Skin epidermis (tissue), 12 donors: Measurements from ENCODE around the gene RPL26.
A peak's percentile ranks its signal among the peaks of the same experiment; 100 is the strongest.
"Not testable (repeated sequence)": the region's sequence is repeated elsewhere in the genome, so short reads cannot be mapped to it uniquely, and the experiment has no call there.

Experiments
- H3K27ac ChIP-seq, 21 experiments: fragments of 200-600 bp; sonication (generic) in 11 of 21; one replicate each; pipeline ENCODE4 v1.5.0; 2020; ENCODE audit warnings: mild to moderate bottlenecking in 3 of 21, inconsistent platforms in 2 of 21, moderate library complexity in 2 of 21
- H3K4me3 ChIP-seq, 7 experiments: fragments of 200-600 bp; sonication (generic) in 2 of 7; one replicate each; pipeline ENCODE4 v1.5.0; 2020; ENCODE audit warnings: inconsistent platforms in 2 of 7, mild to moderate bottlenecking in 2 of 7, moderate library complexity in 1 of 7

RPL26 gene

DNA sequence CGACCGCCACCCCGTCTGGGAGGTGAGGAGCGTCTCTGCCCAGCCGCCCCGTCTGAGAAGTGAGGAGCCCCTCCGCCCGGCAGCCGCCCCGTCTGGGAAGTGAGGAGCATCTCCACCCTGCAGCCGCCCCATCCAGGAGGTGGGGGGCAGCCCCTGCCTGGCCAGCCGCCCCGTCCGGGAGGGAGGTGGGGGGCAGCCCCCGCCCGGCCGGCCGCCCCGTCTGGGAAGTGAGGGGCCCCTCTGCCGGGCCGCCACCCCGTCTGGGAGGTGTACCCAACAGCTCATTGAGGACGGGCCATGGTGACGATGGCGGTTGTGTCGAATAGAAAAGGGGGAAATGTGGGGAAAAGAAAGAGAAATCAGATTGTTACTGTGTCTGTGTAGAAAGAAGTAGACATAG, 9.1 kb downstream of the RPL26 start:
- H3K27ac ChIP-seq, H3K4me3 ChIP-seq: not testable (repeated sequence)

DNA sequence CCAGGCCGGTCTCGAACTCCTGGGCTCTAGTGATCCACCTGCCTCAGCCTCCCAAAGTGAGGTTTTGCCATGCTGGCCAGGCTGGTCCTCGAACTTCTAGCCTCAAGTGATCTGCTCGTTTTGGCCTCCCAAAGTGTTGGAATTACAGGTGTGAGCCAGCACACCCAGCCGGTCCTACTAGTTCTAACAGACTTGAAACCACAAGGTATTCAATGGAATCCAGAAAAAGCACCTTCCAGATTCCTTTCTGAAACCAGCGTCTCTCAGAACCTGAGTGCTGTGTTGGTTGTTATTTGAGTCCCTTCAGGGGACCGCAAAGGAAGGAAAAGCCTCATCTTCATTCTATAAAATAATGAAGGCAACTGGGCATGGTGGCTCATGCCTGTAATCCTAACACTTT, 10.6 kb downstream of the RPL26 start:
- no peak overlapping the region for H3K4me3 ChIP-seq
- peak overlapping the region in 2 of 21 experiments; percentile 6 to 7 for H3K27ac ChIP-seq

DNA sequence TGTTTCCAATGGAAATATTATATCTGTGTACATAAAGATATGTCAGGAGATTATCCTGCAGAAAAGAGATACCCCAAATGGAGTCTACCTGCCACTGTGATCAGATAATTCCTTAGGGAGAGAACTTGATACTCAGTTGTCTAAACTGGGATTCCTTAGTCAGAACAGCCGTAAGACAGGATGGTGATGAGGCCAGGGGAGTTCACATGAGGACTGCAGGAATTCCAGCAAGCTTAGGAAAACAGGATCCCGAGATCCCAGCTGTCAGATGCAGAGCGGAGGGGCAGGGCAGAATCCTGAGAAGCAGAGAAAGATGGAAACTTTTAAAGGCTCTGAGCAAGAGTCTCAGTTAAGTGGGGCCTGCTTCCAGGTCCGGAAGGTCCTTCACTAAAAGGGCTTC, 11.2 kb downstream of the RPL26 start:
- H3K4me3 ChIP-seq, result no peak overlapping the region
- H3K27ac ChIP-seq, result peak overlapping the region in 1 of 21 experiments; percentile 7

DNA sequence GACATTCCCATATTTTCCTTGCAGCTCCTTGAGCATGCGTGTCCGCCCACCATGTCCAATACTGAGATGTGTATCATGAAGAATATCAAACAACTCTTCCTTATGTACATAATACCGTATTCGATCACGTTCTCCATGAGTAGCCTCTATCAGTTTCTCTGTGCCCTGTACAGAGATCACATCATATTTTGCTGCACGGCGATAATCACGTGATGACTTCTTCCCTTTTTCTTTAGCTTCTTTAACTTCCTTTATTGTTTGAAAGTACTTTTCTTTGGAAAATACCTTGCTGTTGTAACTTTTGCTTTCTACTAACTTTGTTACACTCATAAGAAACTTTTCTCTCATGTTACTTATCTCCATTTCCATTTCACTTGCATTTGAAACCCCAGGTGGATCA, 13.0 kb downstream of the RPL26 start:
- H3K27ac ChIP-seq, result no peak overlapping the region

DNA sequence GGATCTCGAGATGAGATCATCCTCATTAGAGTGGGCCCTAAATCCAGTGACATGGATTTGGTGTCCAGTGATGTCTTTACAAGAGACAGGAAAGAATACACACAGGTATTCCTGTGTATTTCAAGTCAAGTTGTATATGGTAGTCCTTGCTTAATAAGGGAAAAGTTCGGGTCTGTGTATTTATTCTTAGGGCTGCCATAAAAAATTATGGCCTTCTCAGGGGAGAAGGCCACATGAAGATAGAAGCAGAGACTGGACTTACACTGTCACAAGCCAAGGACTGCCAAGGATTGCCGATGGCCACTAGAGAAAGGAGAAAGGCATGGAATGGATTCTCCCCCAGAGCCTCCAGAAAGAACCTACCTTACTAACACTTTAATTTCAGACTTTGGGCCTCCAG, 14.8 kb downstream of the RPL26 start:
- Histone ChIP-seq H3K27ac (no peak overlapping the region), H3K4me3 (no peak overlapping the region)

More for the DNA sequence above, 13.0 kb downstream of the RPL26 start:
- H3K4me3 ChIP-seq, result no peak overlapping the region

DNA sequence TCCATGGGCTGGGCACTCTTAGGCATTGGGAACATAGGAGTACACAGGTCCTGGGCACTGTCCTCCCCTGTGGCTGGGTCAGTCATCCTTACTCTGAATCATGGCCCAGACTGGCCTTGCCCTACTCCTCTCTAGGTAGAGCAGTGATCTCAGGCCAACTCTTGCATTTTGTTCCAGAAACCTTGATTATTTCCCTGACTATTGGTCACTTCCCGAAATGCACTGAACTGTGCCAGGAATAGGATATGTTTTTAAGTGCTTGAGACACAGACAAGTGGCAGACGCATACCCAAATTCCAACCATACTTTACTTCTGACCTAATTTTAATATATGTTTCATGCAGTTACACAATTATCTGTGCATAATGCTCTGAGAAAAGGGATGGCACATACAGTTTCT, 16.8 kb downstream of the RPL26 start:
- Histone ChIP-seq H3K4me3 (no peak overlapping the region), H3K27ac (peak overlapping the region in 8 of 21 experiments; percentile 14 to 73 (median 42))

DNA sequence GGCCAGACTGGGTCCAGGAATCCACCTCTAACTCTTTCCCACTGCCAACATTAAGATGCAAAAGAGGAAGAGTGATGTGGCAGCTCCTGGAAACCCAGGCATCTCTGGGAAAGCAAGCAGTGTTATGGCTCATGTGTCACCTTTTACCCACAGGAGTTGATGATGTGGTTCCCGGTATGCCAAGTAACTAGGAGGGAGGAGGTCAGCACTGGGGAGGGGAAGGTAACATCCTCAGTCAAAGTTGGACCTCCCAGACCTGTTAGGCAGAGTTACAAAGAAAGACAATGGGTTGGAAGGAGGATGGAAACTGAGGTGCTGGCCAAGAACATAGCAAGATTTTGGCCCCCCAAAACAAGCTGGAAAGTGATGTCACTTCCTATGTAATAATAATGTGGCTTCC, 17.9 kb downstream of the RPL26 start:
- no peak overlapping the region for H3K4me3 ChIP-seq

DNA sequence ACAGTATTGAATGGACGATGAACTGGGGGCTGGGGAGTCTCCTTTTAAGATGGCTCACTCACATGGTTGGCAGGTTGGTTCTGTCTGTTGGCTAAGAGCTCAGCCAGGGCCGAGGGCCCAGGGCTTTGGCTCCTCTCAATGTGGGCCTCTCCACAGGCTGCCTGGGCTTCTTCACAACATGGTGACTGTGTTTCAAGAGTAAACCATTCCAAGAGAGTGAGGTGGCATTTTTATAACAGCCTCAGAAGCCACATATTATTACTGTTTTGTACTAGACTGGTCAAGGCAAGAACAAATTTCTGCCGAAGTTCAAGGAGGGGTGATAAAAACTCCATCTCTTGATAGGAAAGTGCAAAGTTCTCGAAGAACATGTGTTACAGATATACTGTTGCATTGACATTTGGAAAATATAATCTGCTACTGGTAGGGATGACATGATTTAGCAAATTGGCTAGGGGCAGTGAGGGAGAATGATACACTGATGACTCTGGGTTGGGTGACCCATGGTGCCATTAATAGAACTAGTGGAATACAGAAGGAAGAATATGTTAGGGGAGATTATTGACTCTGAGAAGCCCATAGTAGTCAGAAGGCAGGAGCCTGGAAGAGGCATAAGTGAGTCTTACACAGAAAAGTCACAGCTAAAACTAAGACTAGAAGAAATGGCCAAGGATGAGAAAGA, 20.2 kb downstream of the RPL26 start:
- Histone ChIP-seq H3K27ac (peak overlapping the region in 3 of 21 experiments; percentile 18 to 34 (median 23)), H3K4me3 (no peak overlapping the region)

More for the DNA sequence above, 17.9 kb downstream of the RPL26 start:
- peak overlapping the region in 6 of 21 experiments; percentile 36 to 75 (median 54) for H3K27ac ChIP-seq

DNA sequence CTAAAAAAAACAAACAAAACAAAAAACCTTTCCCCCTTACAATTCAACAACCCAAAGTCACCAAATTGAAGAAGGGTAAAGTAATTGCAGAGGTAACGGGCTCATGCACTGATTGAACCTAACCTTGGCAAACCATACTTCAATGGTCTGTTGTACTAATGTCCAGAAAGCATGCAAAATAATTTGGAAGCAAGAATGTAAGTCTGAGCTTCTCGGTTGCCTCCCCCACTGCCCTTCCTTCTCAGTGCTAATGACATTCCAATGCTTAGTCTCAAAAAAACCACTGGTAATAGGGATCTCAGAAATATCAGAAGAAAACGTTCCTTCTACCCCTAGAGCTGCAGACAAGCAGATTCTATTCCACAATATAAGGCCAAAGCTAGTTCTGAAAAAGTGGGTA, 22.2 kb downstream of the RPL26 start:
- Histone ChIP-seq H3K27ac (peak overlapping the region in 11 of 21 experiments; percentile 2 to 76 (median 22)), H3K4me3 (no peak overlapping the region)

DNA sequence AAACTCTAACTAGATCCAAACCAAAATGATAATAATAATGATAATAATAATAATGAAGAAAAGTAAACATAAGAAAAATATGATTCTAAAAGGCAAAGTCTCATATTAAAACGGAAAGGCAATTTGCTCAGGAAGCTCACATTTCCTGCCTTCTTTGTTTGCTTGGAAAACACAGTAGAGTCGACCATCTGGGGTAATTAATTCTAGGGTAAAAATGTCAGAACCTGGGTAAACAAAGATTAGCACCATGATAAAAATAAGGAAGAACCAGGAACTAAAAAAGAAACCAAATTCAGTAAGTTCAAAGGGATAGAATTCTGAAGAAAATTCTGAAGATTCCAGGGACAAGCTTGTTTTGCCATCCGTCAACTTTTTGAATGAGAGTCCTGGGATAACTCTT, 22.7 kb downstream of the RPL26 start:
- H3K27ac ChIP-seq, result peak overlapping the region in 6 of 21 experiments; percentile 2 to 76 (median 25)

DNA sequence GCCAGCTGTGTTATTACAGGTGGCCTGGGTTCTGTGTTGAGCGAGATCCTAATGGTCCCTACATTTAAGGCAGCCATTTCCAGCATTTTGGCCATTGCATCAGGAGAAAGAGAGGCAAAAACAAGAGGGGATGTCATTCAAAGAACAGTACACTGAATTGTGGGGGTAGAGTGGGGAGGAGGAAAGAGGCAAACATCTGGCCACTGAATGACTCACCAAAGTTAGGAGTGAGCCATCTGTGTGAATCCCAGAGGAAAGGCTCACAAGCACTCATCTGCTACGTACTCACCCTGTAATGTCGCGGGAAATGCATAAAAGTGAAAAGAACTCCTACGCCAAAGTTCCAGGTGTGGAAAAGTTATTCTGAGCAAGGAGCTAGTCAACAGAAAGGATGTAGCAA, 23.2 kb downstream of the RPL26 start:
- peak overlapping the region in 11 of 21 experiments; percentile 4 to 78 (median 36) for H3K27ac ChIP-seq
- H3K4me3 ChIP-seq, result no peak overlapping the region

More for the DNA sequence above, 22.7 kb downstream of the RPL26 start:
- no peak overlapping the region for H3K4me3 ChIP-seq

DNA sequence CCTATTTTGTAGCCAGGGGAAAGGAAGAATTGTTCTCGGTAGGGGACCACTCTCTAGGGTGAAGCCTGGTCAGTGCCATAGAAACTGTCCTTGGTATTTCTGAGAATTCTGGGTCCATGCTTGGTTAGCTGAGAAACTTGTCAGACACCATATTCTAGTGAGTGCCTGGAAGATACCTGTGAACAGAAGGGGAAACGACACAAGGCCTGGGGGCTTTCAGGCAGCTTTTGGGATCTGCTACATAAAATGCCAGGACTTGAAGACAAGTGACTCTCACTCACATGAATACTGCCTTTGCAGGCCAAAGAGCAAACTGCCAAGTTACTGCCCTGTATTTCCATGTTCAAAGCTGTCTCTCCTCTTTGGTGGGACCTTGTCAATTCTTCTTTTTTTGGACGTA, 25.1 kb downstream of the RPL26 start:
- Histone ChIP-seq H3K27ac (no peak overlapping the region), H3K4me3 (no peak overlapping the region)

DNA sequence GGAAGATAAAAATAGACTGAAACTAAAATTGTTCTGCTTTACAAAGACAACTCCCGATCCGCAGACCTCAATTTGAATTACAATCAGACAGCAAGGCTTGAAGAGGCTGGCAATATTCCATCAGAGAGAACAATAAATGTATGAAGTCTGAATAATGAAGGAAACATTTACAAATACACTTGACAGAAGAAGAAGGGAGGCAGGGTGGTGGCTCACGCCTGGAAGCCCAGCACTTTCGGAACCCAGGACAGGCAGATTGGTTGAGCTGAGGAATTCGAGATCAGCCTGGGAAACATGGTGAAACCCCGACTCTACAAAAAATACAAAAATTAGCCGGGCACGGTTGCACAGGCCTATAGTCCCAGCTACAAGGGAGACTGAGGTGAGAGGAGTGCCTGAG, 28.8 kb downstream of the RPL26 start:
- Histone ChIP-seq H3K4me3 (no peak overlapping the region), H3K27ac (no peak overlapping the region)

DNA sequence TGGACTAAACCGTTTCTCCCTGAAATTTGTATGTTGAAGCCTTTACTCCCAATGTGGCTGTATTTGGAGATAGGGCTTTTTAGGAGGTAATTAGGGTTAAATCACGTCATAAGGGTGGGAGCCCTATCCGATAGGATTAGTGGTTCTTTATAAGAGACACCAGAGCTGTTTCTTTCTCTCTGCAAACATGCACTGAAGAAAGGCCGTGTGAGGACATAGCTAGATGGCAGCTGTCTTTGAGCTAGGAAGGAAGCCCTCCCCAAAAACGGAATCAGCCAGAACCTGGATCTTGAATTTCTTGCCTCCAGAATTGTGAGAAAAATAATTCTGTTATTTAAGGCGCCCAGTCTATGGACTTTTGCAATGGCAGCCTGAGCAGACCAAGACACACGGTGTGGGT, 29.3 kb downstream of the RPL26 start:
- Histone ChIP-seq H3K27ac (no peak overlapping the region), H3K4me3 (no peak overlapping the region)

DNA sequence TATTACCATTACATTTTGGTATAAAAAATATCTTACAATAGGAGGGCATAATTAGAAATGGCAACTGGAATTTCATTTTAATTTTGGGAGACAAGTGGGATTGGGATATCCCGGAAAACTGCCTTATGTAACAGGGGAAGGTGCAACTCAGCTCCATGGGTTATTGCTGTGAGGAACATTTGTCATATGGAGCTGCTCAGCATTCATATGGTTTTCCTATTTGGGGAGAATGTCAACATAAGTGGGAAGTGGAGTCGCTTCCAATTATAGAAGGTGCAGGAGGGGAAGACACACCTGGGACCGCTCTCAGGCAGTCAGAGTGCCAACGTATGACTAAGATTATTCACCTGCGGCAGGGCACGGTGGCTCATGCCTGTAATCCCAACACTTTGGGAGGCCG, 32.7 kb downstream of the RPL26 start:
- H3K27ac ChIP-seq, result no peak overlapping the region
- H3K4me3 ChIP-seq, result no peak overlapping the region

DNA sequence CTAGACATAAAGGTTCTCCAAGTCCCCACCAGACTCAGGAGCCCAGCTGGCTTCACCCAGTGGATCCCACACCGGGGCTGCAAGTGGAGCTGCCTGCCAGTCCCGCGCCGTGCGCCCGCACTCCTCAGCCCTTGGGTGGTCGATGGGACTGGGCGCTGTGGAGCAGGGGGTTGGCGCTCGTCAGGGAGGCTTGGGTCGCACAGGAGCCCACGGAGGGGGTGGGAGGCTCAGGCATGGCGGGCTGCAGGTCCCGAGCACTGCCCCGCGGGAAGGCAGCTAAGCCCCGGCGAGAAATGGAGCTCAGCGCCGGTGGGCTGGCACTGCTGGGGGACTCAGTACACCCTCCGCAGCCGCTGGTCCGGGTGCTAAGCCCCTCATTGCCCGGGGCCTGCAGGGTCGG, 36.0 kb downstream of the RPL26 start:
- Histone ChIP-seq H3K4me3 (peak overlapping the region in 4 of 7 experiments; percentile 11 to 26 (median 17)), H3K27ac (peak overlapping the region in 6 of 21 experiments; percentile 13 to 76 (median 40))

DNA sequence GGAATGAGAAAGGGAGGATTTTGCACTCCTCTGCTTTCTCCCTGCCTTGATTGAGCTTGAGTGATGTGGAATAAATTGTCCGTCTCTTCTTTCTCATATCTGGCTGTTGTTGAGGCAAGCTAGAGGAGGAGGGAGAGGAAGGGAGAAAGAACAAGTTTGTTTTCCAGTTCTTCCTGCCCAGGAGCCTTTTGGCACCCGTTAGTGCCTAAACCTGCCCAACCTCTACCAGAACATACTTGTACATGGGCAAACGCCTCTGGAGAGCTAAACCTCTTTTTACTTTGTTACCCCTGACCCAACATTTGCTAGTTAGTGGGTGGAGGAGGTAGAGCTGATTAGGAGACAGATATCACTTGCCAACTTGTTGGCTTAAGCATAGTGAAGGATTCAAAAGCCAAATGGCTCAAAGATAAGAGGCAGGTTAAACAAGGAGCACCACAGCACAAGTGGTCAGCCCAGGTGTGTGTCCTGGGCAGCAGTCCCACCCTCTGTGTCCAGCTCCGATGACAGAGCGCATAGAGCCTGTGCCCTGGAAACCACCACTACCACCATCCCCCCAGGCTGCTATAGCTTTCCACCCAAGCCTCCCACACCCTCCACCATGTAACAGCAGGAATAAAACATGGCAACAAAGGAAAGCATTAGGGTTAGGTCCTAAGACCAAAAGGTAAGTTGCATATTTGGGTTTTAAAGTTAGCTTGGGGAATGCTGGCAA, 36.9 kb downstream of the RPL26 start:
- Histone ChIP-seq H3K27ac (peak overlapping the region in 11 of 21 experiments; percentile 4 to 63 (median 48)), H3K4me3 (no peak overlapping the region)

DNA sequence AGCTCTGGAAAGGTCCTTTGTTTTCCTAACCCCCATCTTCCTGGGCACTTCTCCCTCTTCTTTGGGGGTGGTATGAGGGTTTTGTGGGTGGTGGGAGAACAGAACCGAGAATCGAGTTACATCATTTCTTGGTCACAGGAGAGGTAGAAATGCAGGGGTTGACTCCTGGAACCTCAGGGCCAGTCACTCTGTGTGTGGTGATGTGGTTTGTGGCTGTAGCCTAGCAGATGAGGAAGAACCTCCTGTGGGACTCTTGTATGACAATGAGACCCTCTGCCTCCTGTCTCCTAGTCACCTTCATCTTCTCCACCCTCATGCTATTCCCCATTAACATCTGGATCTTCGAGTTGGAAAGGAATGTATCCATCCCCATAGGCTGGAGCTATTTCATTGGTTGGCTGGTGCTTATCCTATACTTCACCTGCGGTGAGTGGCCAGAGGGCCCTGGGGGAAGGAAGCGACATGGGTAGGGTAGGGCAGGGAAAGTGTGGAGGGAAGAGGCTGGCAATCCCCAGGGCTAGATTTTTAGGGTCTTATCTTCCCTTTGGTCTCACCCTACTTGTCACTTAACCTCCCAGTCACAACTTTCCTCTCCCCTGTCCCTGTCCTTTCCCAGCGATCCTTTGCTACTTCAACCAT, 37.8 kb downstream of the RPL26 start:
- H3K4me3 ChIP-seq, result no peak overlapping the region
- peak overlapping the region in 13 of 21 experiments; percentile 1 to 66 (median 48) for H3K27ac ChIP-seq

DNA sequence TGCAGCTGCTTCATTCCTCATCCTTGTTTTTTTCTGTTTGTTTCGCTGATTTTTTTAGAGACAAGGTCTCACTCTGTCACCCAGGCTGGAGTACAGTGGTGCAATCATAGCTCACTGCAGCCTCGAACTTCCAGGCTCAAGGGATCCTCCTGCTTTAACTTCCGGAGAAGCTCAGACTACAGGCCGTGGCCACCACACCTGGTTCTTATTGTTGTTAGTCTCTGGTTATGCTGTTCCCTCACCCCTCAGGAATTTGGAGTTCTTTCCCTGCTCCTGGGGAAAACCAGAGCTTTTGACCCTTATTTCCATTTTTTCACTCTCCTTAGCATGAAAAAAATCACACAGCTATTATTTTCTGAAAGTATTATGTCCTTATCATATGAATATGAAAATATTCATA, 41.5 kb downstream of the RPL26 start:
- Histone ChIP-seq H3K4me3 (no peak overlapping the region), H3K27ac (no peak overlapping the region)

DNA sequence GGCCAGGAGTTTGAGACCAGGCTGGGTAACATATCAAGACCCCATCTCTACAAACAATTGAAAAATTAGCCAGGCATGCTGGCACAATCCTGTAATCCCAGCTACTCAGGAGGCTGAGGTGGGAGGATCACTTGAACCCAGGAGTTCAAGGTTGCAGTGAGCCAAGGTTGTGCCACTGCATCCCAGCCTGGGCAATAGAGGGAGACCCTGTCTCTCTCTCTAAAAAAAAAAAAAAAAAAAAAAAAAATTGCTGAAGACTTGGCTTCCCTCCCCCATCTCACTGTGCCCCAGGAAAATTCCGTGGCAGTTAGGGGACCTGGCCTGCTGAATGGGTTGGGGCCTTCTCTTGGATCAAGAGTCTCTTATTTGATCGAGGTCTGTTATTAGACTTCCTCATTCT, 43.5 kb downstream of the RPL26 start, which contains the start of gene ODF4:
Gene ODF4 (plus strand): TSS at position 301 of the 400 bp plus-strand sequence. CDS start 212 bp downstream, outside the sequence.
- Histone ChIP-seq H3K27ac (no peak within 1 kb of the TSS), H3K4me3 (no peak within 1 kb of the TSS)

DNA sequence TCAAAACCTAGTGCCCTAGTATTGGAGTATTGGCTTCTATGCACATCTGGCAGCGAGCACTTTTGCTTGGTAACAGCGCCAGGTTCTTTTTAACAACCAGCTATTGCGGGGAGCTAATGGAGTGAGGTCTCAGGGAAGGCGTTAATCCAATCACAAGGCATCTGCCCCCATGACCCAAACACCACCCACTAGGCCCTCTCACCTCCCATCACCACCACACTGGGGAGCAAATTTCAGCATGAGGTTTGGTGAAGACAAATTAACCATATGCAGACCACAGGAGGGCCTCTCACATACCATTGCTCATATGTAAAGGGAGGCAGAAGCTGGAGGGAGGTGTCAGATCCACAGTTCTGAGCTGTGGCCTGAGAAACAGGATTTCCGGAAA, 44.2 kb downstream of the RPL26 start:
- no peak overlapping the region for H3K27ac ChIP-seq
- no peak overlapping the region for H3K4me3 ChIP-seq
